NCI-H1694 treated with DMSO at 0.1 percent for 48 hours (cell line): ENCODE data around the gene USP40.

Experiments used
- DNase-seq: peaks from one replicate; lab custom pipeline; 2025; lab: John Stamatoyannopoulos, UW

USP40 gene

GRCh38 chr2:233556881-233557736, 9.5 kb downstream of the USP40 start:
- no peak for DNase-seq

- no peak for DNase-seq
Observed at GRCh38 chr2:233553366-233553765, 13.2 kb downstream of the USP40 start.

GRCh38 chr2:233551491-233551890, 15.1 kb downstream of the USP40 start:
- no peak for DNase-seq

- no peak for DNase-seq
Observed at GRCh38 chr2:233546774-233547173, 19.8 kb downstream of the USP40 start.

GRCh38 chr2:233546101-233546500, 20.5 kb downstream of the USP40 start:
- no peak for DNase-seq

- no peak for DNase-seq
Observed at GRCh38 chr2:233544200-233544610, 22.4 kb downstream of the USP40 start.

GRCh38 chr2:233542507-233542906, 24.1 kb downstream of the USP40 start:
- no peak for DNase-seq

GRCh38 chr2:233538741-233539140, 27.8 kb downstream of the USP40 start:
- no peak for DNase-seq

- DNase-seq = no peak
Observed at GRCh38 chr2:233535271-233535670, 31.3 kb downstream of the USP40 start.

GRCh38 chr2:233532971-233533370, 33.6 kb downstream of the USP40 start:
- DNase-seq = no peak

- DNase-seq = no peak
Observed at GRCh38 chr2:233531955-233532354, 34.6 kb downstream of the USP40 start.

GRCh38 chr2:233530381-233530780, 36.2 kb downstream of the USP40 start:
- DNase-seq = no peak

- no peak for DNase-seq
Observed at GRCh38 chr2:233528182-233528581, 38.4 kb downstream of the USP40 start.

GRCh38 chr2:233525791-233526190, 40.8 kb downstream of the USP40 start:
- DNase-seq = no peak

GRCh38 chr2:233519787-233520611, 46.6 kb downstream of the USP40 start:
- DNase-seq = no peak

- no peak for DNase-seq
Observed at GRCh38 chr2:233513953-233514655, 52.5 kb downstream of the USP40 start.

- DNase-seq = no peak
Observed at GRCh38 chr2:233503947-233504637, 62.5 kb downstream of the USP40 start.

GRCh38 chr2:233503481-233503880, 63.1 kb downstream of the USP40 start:
- DNase-seq = no peak

- no peak for DNase-seq
Observed at GRCh38 chr2:233501198-233502076, 65.1 kb downstream of the USP40 start.

GRCh38 chr2:233499928-233500327, 66.7 kb downstream of the USP40 start:
- no peak for DNase-seq

GRCh38 chr2:233498126-233498525, 68.5 kb downstream of the USP40 start:
- no peak for DNase-seq
